HepG2 (cell line): ENCODE measurements around the gene TRMT10C. TPM values are rescaled to one million over a fixed set of nuclear protein-coding genes. Genes with fewer than 3 reads are reported as not detected.

Experiments used
- ATRX ChIP-seq: sonication (generic); formaldehyde crosslinking; IDR thresholded peaks from 2 replicates; pipeline ENCODE4 v1.4.0; 2020; ENCODE audit warnings: missing genetic modification reagents, borderline replicate concordance
- CEBPG ChIP-seq: IDR thresholded peaks from 2 replicates; pipeline ENCODE4 v1.6.1; 2016
- EED ChIP-seq: sonication (generic); formaldehyde crosslinking; IDR thresholded peaks from 2 replicates; pipeline ENCODE4 v1.5.0; 2020; ENCODE audit warnings: mild to moderate bottlenecking, missing genetic modification reagents
- HNRNPL ChIP-seq: fragments of 200-400 bp; formaldehyde crosslinking; IDR thresholded peaks from 2 replicates; pipeline ENCODE4 v1.6.1; 2017; ENCODE audit warnings: mild to moderate bottlenecking, low read depth, low read length
- HOMEZ ChIP-seq: IDR thresholded peaks from 2 replicates; pipeline ENCODE4 v1.6.1; 2016; ENCODE audit warnings: low read depth
- MED1 ChIP-seq: sonication (generic); formaldehyde crosslinking; IDR thresholded peaks from 2 replicates; pipeline ENCODE4 v1.4.0; 2020; ENCODE audit warnings: missing genetic modification reagents
- NFKBIZ ChIP-seq: IDR thresholded peaks from 2 replicates; pipeline ENCODE4 v1.6.1; 2018; ENCODE audit warnings: missing genetic modification reagents, missing compliant biosample characterization
- PRMT3 ChIP-seq: sonication (generic); formaldehyde crosslinking; IDR thresholded peaks from 2 replicates; pipeline ENCODE4 v1.8.1; 2022; ENCODE audit warnings: low read depth, mild to moderate bottlenecking, moderate library complexity, missing genetic modification reagents, borderline replicate concordance
- RBM22 ChIP-seq: fragments of 200-400 bp; formaldehyde crosslinking; optimal IDR thresholded peaks from 2 replicates; pipeline ENCODE3; 2017; ENCODE audit warnings: mild to moderate bottlenecking, low read length, moderate library complexity
- RFX5 ChIP-seq: IDR thresholded peaks from 2 replicates; pipeline ENCODE4 v1.6.1; 2011; ENCODE audit warnings: low read depth, low read length, improper control_type of control experiment
- ZNF296 ChIP-seq: sonication (generic); formaldehyde crosslinking; conservative IDR thresholded peaks from 2 replicates; pipeline ENCODE4 v1.5.0; 2020; ENCODE audit warnings: mild to moderate bottlenecking, missing genetic modification reagents
- ZNF407 ChIP-seq: sonication (generic); formaldehyde crosslinking; IDR thresholded peaks from one replicate; pipeline ENCODE4 v1.5.1; 2020; ENCODE audit warnings: mild to moderate bottlenecking, missing genetic modification reagents; ENCODE audit errors: not compliant biosample characterization
- ZNF547 ChIP-seq: sonication (generic); formaldehyde crosslinking; IDR thresholded peaks from 2 replicates; pipeline ENCODE4 v1.5.1; 2020; ENCODE audit warnings: mild to moderate bottlenecking, missing genetic modification reagents
- polyA plus RNA-seq, 8 experiments: library from polyadenylated mRNA; depleted of rRNA in 3 of 8; stranded (reverse) in 7 of 8; unstranded in 1 of 8; fragments of >200 nt; fragmentation: Illumina TruSeq in 4 of 8; extraction: Trizol in 4 of 8; gene quantifications; 2 replicates each; pipeline versions ENCODE4 v1.2.1 to v1.2.3, GENCODE V29; 2011 to 2016; ENCODE audit warnings: low read depth in 4 of 8, missing spikeins in 1 of 8, mixed read lengths in 1 of 8; ENCODE audit not compliant: insufficient read depth in 1 of 8
- total RNA-seq, 5 experiments: library from RNA; depleted of rRNA; stranded (reverse); fragments of >200 nt; fragmentation: Illumina TruSeq; extraction: Trizol; gene quantifications; 2 replicates each; pipeline ENCODE4 v1.2.3, GENCODE V29; 2016; ENCODE audit warnings: low read depth in 1 of 5
- TF ChIP-seq, protein P1 (sequence below): IDR thresholded peaks from 2 replicates; pipeline ENCODE4 v1.6.1; 2012; ENCODE audit warnings: inconsistent platforms
- TF ChIP-seq, protein P2 (sequence below): sonication (generic); formaldehyde crosslinking; IDR thresholded peaks from 2 replicates; pipeline ENCODE4 v1.4.0; 2020; ENCODE audit warnings: mild to moderate bottlenecking, low read depth, missing genetic modification reagents

TRMT10C gene
- total and polyA plus RNA-seq, 2 of the 13 experiments (the other 11 are each of a cell fraction or from before 2014, with no cell fraction given), result 10.8 to 39.2 TPM

DNA sequence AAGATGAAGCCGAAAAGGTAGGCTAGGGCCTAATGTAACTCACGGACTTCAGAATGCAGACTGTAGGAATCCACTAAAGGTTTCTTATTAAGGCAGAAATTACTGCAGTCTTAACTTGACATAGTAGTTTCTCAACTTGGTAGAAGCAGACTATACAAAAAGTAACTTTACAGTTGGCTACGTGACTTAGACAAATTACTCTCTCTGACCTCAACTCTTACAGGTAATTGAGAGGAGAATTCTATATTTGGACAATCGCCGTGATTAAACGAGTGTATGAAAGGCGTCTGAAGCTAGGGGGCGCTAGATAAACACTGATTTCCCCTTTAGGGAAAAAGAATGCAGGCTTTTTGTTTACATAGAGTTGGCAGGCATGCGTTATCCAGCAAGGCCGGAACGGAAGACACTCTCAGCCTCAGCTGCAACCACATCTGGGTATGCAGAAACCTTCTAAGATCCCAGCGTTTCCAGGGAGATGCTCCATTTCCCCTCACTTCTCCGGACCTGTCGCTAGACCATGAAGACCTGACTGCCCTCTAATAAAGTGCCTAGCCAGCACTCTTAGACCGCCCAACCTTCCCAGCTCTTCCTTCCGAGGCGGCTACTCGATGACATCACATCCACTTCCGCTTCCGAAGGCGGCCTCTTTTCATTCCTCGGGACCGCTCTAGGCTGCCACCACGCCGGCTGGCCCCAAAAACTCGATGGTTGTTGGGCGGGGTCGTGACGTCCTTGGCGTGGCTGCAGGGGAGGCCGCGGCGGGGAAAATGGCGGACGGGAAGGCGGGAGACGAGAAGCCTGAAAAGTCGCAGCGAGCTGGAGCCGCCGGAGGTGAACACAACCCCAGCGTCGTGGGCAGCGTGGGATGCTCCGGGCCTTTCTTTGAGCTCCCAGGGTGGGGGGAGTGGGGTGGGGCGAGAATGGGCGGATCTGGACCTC, 12.1 kb downstream of the TRMT10C start, which contains the start of gene PCNP (continued):
- TF ChIP-seq, protein P1, sequence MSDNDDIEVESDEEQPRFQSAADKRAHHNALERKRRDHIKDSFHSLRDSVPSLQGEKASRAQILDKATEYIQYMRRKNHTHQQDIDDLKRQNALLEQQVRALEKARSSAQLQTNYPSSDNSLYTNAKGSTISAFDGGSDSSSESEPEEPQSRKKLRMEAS, result peak; percentile 90
- TF ChIP-seq NFKBIZ (no peak), MED1 (CRISPR knock-in tag) (peak; percentile 80), EED (CRISPR knock-in tag) (no peak), ATRX (CRISPR knock-in tag) (no peak), CEBPG (CRISPR knock-in tag) (peak; percentile 26; the same call in 1 of the 2 replicates), HNRNPL (no peak), ZNF407 (peak; percentile 74), PRMT3 (CRISPR knock-in tag) (0 out of 2 replicates have a peak, but pooled peaks have one; percentile 36), HOMEZ (CRISPR knock-in tag) (peak; percentile 75; the same call in 1 of the 2 replicates), RFX5 (0 out of 2 replicates have a peak, but pooled peaks have one; percentile 11), ZNF547 (no peak), RBM22 (no peak), ZNF296 (CRISPR knock-in tag) (no peak)
- TF ChIP-seq, protein P2, sequence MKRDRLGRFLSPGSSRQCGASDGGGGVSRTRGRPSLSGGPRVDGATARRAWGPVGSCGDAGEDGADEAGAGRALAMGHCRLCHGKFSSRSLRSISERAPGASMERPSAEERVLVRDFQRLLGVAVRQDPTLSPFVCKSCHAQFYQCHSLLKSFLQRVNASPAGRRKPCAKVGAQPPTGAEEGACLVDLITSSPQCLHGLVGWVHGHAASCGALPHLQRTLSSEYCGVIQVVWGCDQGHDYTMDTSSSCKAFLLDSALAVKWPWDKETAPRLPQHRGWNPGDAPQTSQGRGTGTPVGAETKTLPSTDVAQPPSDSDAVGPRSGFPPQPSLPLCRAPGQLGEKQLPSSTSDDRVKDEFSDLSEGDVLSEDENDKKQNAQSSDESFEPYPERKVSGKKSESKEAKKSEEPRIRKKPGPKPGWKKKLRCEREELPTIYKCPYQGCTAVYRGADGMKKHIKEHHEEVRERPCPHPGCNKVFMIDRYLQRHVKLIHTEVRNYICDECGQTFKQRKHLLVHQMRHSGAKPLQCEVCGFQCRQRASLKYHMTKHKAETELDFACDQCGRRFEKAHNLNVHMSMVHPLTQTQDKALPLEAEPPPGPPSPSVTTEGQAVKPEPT, result no peak
